ENCODE measurements around the gene MTX1.
A peak's percentile ranks its signal among the peaks of the same experiment; 100 is the strongest.
"Not testable (repeated sequence)": the region's sequence is repeated elsewhere in the genome, so short reads cannot be mapped to it uniquely, and the experiment has no call there.

The MTX1 gene

DNA sequence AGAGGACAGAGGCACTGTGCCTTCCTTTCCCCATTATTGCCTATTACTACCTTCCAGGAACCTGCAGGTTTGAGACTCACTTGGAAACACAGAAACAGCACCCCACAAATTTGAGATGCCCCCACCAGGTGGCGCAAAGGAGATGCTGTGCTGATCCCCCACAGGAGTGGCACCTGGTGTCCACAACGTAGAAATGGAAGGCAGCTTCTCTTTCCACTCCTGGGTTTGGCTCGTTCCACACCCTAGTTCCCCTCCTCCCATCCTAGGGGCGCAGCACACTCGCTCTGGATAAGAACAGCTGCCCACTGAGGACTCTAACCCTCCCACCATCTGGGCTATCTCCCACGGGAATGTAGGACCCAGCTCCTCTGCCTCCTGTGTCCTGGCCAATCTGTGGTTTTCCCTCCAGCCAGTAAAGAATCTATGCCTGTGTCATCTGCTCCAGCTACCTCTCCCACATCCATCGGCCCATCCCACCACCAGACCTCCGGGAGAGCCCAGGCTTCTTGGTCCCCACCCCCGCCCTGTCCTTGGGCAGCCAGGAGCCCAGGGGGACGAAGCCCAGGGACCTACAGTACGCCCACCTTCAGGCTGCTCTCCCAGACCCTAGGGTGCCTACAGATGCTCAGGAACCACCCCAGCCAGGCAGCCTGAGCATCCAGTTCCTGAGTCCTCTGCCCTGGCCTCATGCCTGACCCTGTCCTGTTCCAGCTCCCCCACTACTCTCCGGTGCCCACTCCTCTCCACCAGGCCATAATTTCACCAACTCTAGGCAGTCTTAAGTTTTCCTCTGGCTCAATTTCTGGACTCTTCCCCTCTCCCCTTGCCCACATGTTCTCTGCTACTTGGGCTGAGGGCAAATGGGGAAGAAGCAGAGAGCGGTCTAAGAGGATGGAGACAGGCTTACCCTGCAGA is 1.3 kb upstream of the MTX1 start:
- Histone ChIP-seq H3K27ac (peak overlapping the region; percentile 97 to 98), H3K4me3 (peak overlapping the region; percentile 81)
- DNase-seq (ENCODE audit: low spot score): peak; percentile 92
- peak; percentile 67 for TF ChIP-seq CTCF (IDR thresholded peaks at IDR 0.05)

GRCh38 chr1:155207806-155208540 is 522 bp upstream of the MTX1 start, which contains the start of gene THBS3:
Gene THBS3 (minus strand): TSS chr1:155207897. CDS start chr1:155207876, 21 bp downstream.
- Histone ChIP-seq H3K27ac (peak within 1 kb of the TSS; percentile 97 to 98), H3K4me3 (peak within 1 kb of the TSS; percentile 81)
- TF ChIP-seq CTCF (IDR thresholded peaks at IDR 0.05): no peak
- peak; percentile 87 for DNase-seq (ENCODE audit: low spot score)

DNA sequence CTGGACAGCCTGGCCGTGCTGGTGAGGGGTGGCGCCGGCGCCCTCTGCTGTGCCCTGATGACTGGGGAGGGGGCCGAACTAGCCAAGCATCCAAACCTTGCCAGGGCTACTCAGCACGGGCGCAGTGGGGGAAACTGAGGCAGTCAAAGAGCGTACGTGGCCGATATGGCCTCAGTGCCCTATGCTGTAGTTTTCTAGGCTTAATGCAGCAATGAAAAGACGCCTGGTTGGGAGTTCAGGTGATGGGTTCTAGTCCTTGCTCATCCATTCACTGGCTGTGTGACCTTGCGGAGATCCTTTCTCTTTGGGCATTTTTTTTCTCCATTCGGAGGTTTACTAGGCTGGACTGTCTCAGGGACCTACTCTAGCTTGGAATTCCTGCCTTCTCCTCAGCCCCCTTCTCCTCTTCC is 822 bp downstream of the MTX1 start:
- DNase-seq (ENCODE audit: low spot score): no peak
- TF ChIP-seq CTCF (IDR thresholded peaks at IDR 0.05): no peak
- Histone ChIP-seq H3K27ac (peak overlapping the region; percentile 97 to 98), H3K4me3 (peak overlapping the region; percentile 81)

DNA sequence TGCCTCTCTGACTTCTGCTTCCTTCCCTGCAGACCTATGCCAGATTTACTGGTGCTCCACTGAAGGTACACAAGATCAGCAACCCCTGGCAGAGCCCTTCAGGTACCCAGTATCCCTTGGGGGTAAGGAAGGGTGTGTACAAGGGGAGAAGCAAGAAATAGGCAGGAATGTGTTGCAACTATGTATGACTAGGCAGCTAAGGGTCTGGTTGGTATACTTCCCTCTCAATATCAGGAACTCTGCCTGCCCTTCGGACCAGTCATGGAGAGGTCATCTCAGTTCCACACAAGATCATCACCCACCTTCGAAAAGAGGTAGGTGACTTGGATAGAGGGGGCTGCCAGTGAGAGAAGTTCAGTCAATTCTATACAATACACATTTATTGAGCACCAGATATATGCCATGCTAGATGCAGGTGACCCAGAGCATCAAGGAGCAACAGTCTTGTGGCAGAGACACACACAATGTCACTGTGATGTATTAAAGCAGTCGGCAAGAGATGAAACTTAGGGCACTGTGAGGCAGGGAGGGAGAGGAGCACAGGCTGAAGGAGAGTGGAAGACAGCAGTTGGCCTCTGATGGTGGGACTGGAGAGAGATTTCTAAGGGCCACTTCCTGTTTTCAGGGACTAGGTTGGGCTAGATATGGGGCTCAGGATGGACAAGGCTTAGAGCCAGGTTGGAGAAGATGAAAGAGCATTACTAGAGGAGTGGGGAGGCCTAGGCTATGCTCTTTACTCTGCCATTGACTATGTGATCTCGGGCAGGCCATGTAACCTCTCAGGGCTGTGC is 2.0 kb downstream of the MTX1 start:
- no peak for TF ChIP-seq CTCF (IDR thresholded peaks at IDR 0.05)

GRCh38 chr1:155211381-155212050 is 3.0 kb downstream of the MTX1 start:
- H3K4me3 ChIP-seq: not testable (repeated sequence)
- peak; percentile 72 for DNase-seq (ENCODE audit: low spot score)
- H3K27ac ChIP-seq: peak overlapping the region in 1 of 2 donors; percentile 82

More for the DNA sequence above, 2.0 kb downstream of the MTX1 start:
- no peak for DNase-seq (ENCODE audit: low spot score)
- H3K27ac ChIP-seq: peak overlapping the region in 1 of 2 donors; percentile 82
- H3K4me3 ChIP-seq: no peak overlapping the region

DNA sequence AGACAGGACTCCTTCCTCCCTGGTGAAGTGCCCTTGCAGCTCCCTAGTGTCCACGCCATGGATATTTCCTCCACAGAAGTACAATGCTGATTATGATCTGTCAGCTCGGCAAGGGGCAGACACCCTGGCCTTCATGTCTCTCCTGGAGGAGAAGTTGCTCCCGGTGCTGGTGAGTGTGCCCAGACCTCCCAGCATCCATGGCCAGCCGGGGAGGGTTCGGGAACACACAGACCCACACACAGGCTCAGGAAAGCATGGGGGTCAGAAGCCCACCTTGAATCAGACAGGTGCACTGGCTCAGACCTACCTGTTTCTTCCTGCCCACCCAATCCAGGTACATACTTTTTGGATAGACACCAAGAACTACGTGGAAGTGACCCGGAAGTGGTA is 3.6 kb downstream of the MTX1 start:
- H3K4me3 ChIP-seq; DNase-seq (ENCODE audit: low spot score): not testable (repeated sequence)
- H3K27ac ChIP-seq: peak overlapping the region in 1 of 2 donors; percentile 82

GRCh38 chr1:155214702-155215101 is 6.2 kb downstream of the MTX1 start:
- DNase-seq (ENCODE audit: low spot score); H3K4me3 ChIP-seq; H3K27ac ChIP-seq: not testable (repeated sequence)

Data from coronary artery (tissue), 2 donors.